Endometrium (tissue), 2 donors: ENCODE results near the gene FNDC5.

Experiments
- FAIRE-seq: peaks from 2 replicates; lab custom pipeline; 2012; peaks lifted over from hg19 to GRCh38; lab: Jason Lieb, UNC
- donor health status: control.
- donor health status: control.

Gene FNDC5

GRCh38 chr1:32864375-32865019 is 6.2 kb downstream of the FNDC5 start:
- no peak for FAIRE-seq

DNA sequence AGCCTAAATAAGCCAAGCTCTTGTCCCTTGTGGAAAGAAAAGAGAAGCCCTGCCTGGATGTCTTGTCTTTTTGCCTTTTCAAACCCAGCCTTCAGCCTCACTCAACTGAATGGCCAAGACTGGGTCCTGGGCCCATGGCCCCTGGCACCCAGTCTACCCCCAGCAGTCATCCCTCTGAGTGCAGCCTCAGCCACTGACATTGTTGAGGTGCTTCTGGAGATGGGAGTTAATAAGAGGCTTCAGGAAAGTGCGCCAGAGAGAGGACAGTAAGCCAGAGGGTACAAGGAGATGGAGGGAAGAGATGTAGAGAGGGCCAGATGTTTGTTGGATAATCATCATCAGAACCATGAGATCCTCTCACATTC is 6.8 kb downstream of the FNDC5 start:
- FAIRE-seq, result no peak

DNA sequence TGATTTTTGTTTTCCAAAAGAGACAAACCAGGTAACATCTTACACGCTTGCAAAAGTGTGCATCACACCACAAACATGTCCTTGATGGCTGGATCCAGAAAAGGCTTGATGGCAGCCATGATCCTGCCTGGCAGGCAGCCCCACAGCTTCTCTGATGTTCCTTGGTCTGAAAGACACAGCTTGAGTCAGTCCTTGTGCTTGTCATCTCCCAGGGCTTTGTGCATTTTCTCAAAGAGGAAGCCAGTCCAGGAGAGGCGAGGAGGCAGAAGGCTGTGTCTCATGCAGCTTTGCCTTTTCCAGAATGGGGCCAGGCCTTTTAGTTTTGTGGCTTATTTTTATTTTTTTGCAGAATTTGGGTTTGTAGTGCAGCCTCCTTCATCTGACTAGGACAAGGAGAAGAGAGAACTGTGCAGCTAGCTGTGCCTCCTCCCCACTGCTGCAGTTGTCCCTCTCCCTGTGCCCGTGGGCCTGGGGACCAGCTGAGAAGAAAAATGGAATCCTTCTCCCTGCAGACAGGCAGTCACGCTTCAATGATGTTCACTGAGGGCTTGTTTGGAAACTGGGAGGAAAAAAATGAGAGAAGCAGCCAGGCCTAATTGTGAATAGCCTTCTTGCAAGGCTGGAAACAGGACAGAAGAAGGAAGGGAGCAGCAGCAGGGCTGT is 7.4 kb downstream of the FNDC5 start:
- FAIRE-seq, result no peak

GRCh38 chr1:32861904-32862695 is 8.6 kb downstream of the FNDC5 start:
- no peak for FAIRE-seq

DNA sequence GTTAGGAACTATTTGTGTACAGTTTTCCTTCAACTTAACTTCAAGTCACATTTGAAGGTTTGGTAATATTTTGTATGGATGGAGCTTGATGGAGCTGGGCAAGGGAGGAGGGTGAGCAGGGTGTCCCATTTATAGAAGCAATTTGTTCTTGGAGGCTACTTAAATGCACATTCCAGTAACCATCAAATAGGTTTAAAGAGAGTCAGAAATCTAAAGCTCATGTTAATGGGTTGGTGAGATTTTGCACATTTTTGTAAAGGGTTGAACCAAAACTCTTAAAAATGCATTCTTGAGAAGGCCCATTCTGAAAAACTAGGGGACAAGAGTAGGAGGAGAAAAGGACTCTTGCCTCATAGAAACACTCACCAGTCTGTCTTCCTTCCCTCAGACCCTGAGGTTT is 10.1 kb downstream of the FNDC5 start:
- FAIRE-seq, result no peak

- no peak for FAIRE-seq
Observed at GRCh38 chr1:32859915-32860314, 10.8 kb downstream of the FNDC5 start.

DNA sequence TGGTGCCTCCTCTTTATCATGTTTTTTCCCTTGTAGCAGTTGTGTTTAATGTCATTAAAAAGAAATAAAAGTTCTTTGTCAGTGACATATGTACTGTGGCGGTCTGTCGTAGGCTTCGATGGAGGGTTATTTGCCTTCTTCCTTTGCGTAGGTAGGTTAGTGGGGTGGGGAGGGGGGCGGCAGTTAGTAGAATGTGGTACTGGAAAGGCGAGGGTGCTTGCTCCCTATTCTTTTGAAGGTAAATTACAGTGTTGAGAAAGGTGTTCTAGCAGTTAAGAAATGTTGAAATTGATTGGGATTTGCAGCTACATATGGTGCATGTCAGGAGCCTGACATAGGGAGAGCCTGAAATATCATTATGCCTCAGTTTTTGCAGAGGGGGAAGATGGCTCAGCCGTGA is 11.9 kb downstream of the FNDC5 start:
- no peak for FAIRE-seq

- no peak for FAIRE-seq
Observed at GRCh38 chr1:32858136-32858535, 12.6 kb downstream of the FNDC5 start.

- no peak for FAIRE-seq
Observed at GRCh38 chr1:32855861-32856617, 14.7 kb downstream of the FNDC5 start.

DNA sequence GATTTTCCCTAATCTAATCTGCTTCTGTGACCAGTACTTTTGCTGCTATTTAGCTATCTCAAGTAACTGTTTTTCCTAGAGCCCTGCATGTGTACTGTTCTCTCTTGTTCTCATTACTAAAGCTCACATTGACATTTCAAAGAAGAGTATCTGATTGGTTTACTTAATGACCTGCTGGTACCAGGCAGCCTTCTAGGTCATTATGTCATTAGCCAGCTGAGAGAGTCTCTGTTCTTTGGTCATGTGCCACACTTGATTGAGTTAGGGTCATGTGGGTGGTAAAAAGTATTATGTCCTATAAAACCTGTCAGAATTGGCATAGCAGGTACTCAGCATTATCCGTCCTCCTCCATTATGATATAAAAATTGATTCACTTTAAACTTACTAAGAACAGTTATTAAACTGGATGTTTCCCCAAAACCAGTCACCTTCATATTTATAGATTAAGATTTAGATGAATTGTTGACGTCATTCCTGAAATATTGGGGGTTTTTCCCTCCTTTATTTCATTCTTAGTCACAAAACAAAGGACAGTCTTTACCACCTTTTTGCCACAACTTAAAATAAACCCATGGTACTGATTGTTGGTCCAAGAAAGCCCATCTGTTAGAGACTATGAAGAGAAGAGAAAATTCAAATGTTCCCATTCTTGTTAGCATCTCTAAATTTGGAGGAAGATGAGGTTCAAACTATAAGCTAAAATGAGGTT is 22.2 kb downstream of the FNDC5 start:
- FAIRE-seq, result no peak

- no peak for FAIRE-seq
Observed at GRCh38 chr1:32831878-32832277, 38.8 kb downstream of the FNDC5 start.

DNA sequence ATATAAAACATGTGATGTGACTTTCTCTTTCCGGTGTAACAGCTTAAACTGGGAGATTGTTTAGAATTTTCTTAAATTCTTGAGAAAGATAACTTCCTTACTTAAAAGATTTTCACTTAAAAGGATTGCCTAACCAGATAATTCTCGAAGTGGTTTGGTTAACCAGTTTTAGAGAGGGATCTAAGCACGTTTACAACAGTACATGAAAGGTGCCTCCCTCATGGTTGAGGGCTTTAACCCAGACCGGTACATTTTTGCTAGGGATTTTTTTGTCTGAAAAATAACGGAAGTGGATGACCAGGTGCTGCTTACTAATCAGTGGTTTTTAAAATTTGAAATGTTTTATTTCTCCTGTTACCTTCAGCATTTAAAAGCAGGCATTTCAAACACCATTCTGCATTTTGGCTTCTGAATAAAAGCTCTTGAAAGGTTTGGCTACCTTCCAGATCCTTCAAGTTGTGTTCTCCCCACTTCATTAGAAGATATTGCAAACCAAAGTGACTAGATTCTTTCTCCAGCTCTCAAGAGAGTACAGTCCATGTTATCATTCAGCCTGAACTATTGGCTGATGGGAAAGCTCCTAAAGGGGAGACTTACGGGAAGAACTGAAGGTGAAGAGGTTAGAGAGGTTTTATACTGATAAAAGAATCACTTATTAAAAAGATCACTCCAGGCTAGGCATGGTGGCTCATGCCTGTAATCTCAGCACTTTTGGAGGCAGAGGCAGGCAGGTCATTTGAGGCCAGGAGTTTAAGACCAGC is 40.4 kb downstream of the FNDC5 start:
- no peak for FAIRE-seq

GRCh38 chr1:32828341-32828740 is 42.4 kb downstream of the FNDC5 start:
- peak; percentile 26 for FAIRE-seq

DNA sequence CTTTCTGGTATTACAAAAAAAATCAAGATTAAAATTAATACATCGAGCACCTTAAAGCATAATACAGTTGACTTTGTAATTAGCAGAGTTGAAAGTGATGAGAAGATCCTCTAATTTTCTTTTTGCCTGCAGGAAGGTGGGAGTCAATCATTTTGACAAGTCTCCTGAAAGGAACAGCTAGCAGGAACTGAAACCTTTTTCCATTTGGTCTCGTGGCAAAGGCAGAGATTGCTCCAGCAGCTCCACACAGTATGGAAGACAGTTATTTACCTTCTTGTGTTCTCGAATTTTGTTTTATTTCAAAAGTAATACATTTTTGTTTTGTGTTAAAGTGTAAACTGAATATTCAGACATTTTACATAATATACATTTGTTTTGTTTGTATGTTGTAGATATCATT is 45.5 kb downstream of the FNDC5 start:
- no peak for FAIRE-seq

GRCh38 chr1:32818804-32819541 is 51.7 kb downstream of the FNDC5 start:
- no peak for FAIRE-seq

DNA sequence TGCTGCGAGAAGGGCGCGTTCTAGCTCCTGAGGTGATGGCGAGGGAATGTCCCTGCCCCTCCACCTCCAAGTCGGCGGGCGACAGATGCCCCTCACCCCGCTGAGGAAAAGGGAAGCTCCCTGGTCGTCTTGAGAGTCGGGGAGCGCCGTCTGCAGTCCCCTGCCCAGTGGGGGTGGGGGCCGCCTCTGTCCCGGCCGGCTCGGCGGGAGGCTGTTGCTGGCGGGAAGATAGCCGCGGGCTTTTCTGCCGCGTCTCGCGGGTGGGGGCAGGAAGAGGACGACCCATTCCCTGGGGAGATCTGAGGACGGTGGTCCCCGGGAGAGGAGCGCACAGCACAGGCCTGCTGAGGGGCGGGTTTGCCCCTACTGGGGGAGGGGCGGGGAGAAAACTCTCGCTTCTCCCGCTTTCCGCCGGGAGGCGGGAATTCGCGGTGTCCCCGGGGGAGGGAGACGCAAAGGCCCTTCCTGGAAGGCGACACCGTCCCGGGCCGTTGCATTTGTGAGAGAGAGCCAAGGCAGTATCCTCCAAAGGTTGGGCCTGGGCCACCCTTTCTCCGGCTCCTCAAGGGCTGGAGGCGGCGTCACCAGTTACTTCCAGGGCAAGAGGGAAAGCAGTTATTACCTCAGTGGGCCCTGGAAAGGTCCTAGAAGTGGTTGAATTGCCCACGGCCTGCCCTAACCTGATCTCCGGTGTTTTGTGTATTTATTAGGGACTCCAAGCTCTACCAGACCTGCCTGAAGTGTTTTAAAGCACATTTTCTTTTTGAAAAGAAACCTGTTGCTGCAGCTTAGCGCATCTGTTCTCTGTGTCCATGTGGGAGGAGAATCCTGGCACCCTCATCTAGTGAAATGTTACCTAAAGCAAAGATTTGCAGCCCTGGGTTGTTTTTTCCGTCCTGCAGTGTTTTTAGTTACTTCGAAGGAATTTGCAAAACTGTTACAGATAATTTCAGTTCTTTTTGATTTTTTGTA is 52.6 kb downstream of the FNDC5 start:
- FAIRE-seq, result no peak

DNA sequence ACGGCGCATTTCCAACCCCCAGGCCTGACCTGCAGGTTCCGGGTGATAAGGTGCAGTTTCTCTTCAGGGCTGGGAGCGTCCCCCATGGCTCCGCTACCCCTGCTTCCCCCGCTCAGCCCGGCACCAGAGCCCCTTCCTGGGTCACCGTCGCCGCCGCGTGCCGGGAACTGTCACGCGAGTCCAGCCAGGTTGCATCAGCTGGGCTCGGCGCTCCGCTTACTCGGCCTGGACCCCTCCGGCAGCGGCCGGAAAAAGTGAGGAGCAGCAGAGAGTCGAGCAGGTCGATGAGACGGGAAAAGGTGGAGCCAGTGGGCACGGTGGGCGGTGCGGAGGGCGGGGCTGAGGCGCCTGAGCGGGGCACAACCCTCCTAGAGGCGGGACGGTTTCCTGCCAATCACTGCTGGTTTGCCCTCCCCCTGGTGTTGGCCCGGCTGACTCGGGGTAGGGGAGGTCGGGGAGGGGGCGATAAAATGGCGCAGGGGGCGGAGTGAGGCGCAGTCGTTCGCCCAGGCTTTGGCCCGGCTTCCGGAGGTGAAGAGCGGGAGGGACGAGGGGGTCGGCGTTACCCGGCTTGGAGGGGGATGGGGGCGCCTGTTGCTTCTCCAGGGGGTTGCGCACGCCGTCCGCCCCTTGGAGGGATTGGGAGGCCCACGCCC is 53.4 kb downstream of the FNDC5 start, which contains the start of the genes S100PBP and YARS1:
TSS of gene S100PBP (plus strand) at position 495 of the 656 bp plus-strand sequence. CDS start 8,447 bp downstream, outside the sequence.
TSS of gene YARS1 (minus strand) at position 200 of the 656 bp plus-strand sequence. CDS start at position 86, 114 bp downstream.
- peak; percentile 76 for FAIRE-seq

- FAIRE-seq, result no peak
Observed at GRCh38 chr1:32816676-32817158, 54.0 kb downstream of the FNDC5 start.
